GM18861 (cell line): ENCODE data around the gene GSC2.

ENCODE experiments used
- ATAC-seq: cut with Tn5 transposase; IDR thresholded peaks from one replicate; pipeline ENCODE4 v1.9.1; 2021; ENCODE audit not compliant: unreplicated experiment

Gene GSC2

GRCh38 chr22:19103880-19104821 is 45.9 kb downstream of the GSC2 start:
- no peak for ATAC-seq

DNA sequence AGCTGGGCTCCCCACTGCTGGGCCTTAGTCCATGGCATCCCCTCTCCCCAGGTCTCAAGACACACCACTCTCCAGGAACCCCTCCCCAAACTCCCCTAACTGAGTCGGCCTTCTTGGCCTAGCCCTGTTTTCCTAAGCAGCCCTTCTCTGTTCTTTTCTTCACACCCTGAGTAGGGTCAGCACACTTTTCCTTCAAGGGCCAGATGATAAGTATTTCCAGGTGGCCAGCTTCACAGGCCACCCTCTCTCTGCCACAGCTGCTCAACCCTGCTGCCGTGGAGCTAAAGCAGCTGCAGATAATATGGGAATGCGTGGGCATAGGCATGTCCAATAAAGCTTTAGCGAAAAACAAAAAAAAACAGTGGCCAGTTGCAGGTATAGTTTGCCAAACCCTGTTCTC is 51.9 kb downstream of the GSC2 start:
- no peak for ATAC-seq

GRCh38 chr22:19097518-19097917 is 52.6 kb downstream of the GSC2 start:
- no peak for ATAC-seq
